Muscle of leg (tissue), 11 donors: ENCODE measurements around the gene STK32C. TPM values are rescaled to one million over a fixed set of nuclear protein-coding genes. Genes with fewer than 3 reads are reported as not detected.

Source experiments
- DNase-seq: peaks from one replicate; pipeline ENCODE4 v3.0.0; 2013
- H3K27ac ChIP-seq: one replicate; pipeline ENCODE4 v1.5.1; 2013; ENCODE audit warnings: mild to moderate bottlenecking, low read length, control low read depth
- H3K27me3 ChIP-seq: one replicate; pipeline ENCODE4 v1.6.1; 2013; ENCODE audit warnings: low read length; ENCODE audit not compliant: control insufficient read depth, insufficient read depth
- H3K36me3 ChIP-seq: one replicate; pipeline ENCODE4 v1.6.1; 2013; ENCODE audit warnings: low read length; ENCODE audit not compliant: control insufficient read depth, insufficient read depth
- H3K4me1 ChIP-seq: one replicate; pipeline ENCODE4 v1.6.1; 2013; ENCODE audit warnings: low read length; ENCODE audit not compliant: control insufficient read depth, insufficient read depth
- H3K4me3 ChIP-seq: one replicate; pipeline ENCODE4 v1.5.1; 2013; ENCODE audit warnings: low read length, control low read depth
- H3K9me3 ChIP-seq: replicated peaks from 2 replicates; pipeline ENCODE4 v1.6.1; 2013; ENCODE audit warnings: low read depth, low read length; ENCODE audit not compliant: control insufficient read depth
- WGBS: methylation state at CpG from one replicate; pipeline ENCODE4 v1.1.5; 2013; ENCODE audit warnings: missing lambda C conversion rate; ENCODE audit not compliant: insufficient coverage; 5-methylcytosine and 5-hydroxymethylcytosine counted together
- polyA plus RNA-seq, 8 donors: library from polyadenylated mRNA; unstranded; fragments of 120-200 nt; gene quantifications; one replicate each; pipeline versions ENCODE4 v1.2.1 to v1.2.3, GENCODE V29; 2013; ENCODE audit warnings: inconsistent platforms in 1 of 8, low replicate concordance in 1 of 8; ENCODE audit not compliant: insufficient read length in 8 of 8, insufficient read depth in 1 of 8
- total RNA-seq: library from RNA; stranded (reverse); fragments of 120-200 nt; gene quantifications from one replicate; pipeline ENCODE4 v1.2.4, GENCODE V29; 2013

STK32C gene
- total and polyA plus RNA-seq, 9 donors, result 9.4 to 14.7 (median 12.0) TPM

DNA sequence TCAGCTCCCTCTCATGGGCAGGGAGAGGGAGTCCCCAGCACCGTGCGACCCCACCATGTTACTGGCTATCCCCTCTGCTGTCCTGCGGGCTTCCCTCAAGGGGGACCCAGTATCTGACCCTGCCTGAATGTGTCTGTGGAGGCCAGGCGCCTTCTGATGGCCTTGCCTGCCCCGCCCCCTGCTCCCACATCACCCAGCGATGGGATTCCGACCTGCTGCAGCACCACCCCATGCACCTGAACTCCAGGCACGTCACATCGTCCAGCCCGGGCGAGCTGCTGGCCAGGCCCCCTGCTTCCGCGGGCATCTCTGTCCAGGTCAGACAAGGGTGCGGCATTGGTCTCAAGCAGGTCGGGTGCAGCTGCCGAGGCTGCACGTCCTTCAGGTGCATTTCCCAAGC, 43.2 kb upstream of the STK32C start:
- H3K27me3 ChIP-seq, result no peaks in the 10 kb centered on the region
- 91% methylated on average over 15 of the region's 17 CpGs for WGBS
- no peak overlapping the region for H3K4me3 ChIP-seq
- H3K4me1 ChIP-seq, result no peaks in the 10 kb centered on the region
- DNase-seq, result no peak
- peaks cover 30% of the 10 kb centered on the region for H3K36me3 ChIP-seq
- H3K9me3 ChIP-seq, result no peaks in the 10 kb centered on the region
- no peak overlapping the region for H3K27ac ChIP-seq

DNA sequence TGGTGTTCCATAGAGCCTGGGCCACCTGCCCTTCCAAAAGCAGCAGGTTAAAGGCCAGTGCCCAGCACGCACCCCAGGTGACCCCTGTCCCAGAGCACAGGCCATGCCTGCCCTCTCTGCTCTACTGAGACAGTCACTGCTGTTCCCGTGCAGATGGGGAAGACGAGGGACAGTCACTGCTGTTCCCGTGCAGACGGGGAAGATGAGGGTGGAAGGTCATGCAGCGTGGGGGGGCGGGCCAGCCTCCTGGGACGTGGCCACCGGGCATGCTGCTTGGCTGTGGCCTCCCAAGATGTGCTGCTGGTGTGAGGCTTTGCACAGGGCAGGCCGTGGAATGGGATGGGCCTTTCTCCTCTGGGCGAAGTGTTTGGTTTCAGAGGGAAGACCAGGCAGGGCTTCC, 42.6 kb upstream of the STK32C start:
- no peak for DNase-seq
- 67% methylated on average over 10 of the region's 11 CpGs for WGBS
- no peak overlapping the region for H3K27ac ChIP-seq

DNA sequence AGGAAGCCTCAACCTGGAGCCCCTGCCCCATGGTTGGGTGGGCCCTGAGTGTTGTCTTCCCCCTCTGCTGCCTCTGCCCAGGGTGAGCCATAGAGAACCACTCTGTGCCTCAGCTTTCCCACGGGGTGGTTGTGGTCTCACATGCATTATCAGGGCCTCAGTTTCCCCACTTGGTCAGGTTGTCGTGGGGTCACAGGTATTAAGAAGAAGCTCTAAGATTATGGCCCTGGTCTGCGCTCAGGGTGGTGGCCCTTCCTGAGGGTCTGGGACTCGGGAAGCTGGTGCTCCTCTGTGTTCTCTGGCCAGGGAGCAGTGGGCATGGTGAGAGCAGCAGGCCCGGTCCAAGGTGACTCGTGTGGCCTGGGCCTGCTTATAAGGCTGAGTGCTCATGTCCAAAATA, 42.0 kb upstream of the STK32C start:
- DNase-seq, result no peak
- Histone ChIP-seq H3K27me3 (no peaks in the 10 kb centered on the region), H3K4me3 (no peak overlapping the region), H3K9me3 (no peaks in the 10 kb centered on the region), H3K4me1 (no peaks in the 10 kb centered on the region), H3K27ac (no peak overlapping the region), H3K36me3 (peaks cover 38% of the 10 kb centered on the region)
- 91% methylated on average over 4 of the region's 6 CpGs for WGBS

More for the DNA sequence above, 42.6 kb upstream of the STK32C start:
- no peak overlapping the region for H3K4me3 ChIP-seq
- H3K27me3 ChIP-seq, result no peaks in the 10 kb centered on the region
- H3K4me1 ChIP-seq, result no peaks in the 10 kb centered on the region
- peaks cover 35% of the 10 kb centered on the region for H3K36me3 ChIP-seq
- H3K9me3 ChIP-seq, result no peaks in the 10 kb centered on the region

DNA sequence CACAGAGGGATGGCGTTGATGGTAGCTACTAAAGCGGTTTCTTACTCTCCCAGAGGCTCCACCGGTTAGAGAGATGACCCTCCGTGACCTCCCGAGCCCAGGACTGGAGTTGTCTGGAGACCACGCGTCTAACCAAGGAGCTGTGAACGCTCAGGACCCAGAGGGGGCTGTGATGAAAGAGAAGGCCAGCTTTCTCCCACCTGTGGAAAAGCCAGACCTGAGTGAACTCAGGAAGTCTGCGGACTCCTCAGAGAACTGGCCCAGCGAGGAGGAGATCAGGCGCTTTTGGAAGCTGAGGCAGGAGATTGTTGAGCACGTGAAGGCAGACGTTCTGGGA, 40.1 kb upstream of the STK32C start:
- Histone ChIP-seq H3K36me3 (peaks cover 31% of the 10 kb centered on the region), H3K27ac (no peak overlapping the region), H3K4me1 (no peaks in the 10 kb centered on the region), H3K4me3 (no peak overlapping the region), H3K27me3 (no peaks in the 10 kb centered on the region), H3K9me3 (no peaks in the 10 kb centered on the region)
- WGBS, result 68% methylated on average over 9 of the region's 13 CpGs
- DNase-seq, result no peak

DNA sequence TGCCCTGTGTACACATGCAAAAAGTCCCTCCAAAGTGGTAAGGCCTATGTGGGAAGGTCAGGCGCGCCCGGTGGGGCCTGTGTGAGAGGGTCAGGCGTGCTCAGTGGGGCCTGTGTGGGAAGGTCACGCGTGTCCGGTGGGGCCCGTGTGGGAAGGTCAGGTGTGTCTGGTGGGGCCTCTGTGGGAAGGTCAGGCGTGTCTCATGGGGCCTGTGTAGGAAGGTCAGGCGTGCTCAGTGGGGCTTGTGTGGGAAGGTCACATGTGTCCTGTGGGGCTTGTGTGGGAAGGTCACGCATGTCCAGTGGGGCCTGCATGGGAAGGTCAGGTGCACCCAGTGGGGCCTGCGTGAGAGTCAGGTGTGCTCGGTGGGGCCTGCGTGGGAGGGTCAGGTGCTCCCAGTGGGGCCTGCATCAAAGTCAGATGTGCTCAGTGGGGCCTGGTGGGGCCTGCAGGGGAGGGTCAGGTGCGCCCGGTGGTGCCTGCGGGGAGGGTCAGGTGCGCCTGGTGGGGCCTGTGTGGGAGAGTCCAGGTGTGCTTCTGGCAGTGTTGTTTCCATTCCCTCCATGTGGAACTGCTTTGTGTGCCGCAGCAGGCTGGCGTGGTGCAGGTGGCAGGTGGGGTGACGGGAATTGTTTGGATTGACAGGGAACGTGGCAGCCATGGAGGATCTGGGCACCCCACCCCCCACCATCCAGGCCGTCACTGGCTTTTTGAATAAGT, 39.6 kb upstream of the STK32C start:
- 92% methylated on average over 18 of the region's 23 CpGs for WGBS
- H3K9me3 ChIP-seq, result no peaks in the 10 kb centered on the region
- DNase-seq, result no peak
- H3K4me3 ChIP-seq, result no peak overlapping the region
- no peak overlapping the region for H3K27ac ChIP-seq
- H3K36me3 ChIP-seq, result peaks cover 30% of the 10 kb centered on the region
- no peaks in the 10 kb centered on the region for H3K4me1 ChIP-seq
- no peaks in the 10 kb centered on the region for H3K27me3 ChIP-seq

DNA sequence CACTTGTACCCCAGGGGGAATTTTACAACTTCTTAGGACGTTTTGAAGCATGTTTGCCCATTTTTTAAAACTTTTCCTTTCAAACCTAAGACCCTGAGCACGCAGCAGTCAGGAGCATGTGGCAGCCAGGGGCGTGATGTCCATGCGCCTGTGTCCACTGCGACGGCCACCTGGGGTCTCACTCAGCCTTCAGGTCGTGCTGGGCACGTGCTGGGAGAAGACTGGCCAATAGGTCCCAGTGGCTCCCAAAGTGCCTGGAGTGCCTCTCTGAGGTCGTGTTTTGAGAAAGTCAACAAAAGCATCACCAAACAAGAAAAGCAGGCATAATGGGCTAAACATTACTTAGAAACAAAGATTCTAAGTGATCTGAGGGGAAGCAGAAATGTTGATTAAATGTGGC, 39.1 kb upstream of the STK32C start:
- 92% methylated on average over 7 of the region's 9 CpGs for WGBS
- no peaks in the 10 kb centered on the region for H3K9me3 ChIP-seq
- no peaks in the 10 kb centered on the region for H3K27me3 ChIP-seq
- peaks cover 31% of the 10 kb centered on the region for H3K36me3 ChIP-seq
- no peak for DNase-seq
- H3K4me3 ChIP-seq, result no peak overlapping the region
- no peaks in the 10 kb centered on the region for H3K4me1 ChIP-seq
- no peak overlapping the region for H3K27ac ChIP-seq

DNA sequence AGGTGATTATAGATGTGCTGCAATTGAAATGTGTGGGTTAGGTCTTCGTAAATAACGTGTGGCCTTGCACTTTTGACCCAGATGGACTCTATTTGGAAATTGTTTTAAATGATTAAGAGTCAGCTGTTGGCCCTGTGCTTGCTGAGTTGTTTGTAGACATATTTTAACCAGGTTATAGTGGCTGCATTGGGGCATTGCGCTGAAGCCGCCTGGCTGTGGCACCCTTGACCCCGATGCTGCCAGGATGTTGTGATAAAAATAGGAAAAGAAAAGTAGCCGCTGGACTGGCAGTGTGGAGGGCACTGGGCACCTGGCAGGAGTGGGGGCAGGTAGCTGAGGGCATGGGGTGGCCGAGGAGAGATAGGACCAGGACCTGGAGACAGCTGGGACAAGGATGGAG, 37.6 kb upstream of the STK32C start:
- H3K27ac ChIP-seq, result no peak overlapping the region
- H3K9me3 ChIP-seq, result no peaks in the 10 kb centered on the region
- H3K4me1 ChIP-seq, result no peaks in the 10 kb centered on the region
- H3K27me3 ChIP-seq, result no peaks in the 10 kb centered on the region
- no peak for DNase-seq
- H3K36me3 ChIP-seq, result peaks cover 33% of the 10 kb centered on the region
- WGBS, result 91% methylated on average over 7 of the region's 7 CpGs
- H3K4me3 ChIP-seq, result no peak overlapping the region

DNA sequence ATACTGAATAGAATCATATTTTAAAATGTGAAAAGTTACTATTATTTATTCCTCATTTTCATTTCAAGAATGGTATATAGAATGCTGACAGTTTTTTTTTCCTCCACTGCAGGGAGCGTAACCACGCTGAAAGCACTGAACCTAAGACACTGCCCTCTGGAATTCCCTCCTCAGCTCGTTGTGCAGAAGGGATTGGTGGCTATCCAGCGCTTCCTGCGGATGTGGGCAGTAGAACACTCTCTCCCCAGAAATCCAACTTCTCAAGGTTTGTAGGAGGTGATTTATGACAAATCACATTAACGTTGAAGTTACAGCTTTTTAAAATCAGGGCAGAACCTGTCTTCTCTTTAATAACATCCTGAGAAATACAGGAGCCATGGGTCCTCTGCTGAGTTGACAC, 36.6 kb upstream of the STK32C start:
- no peaks in the 10 kb centered on the region for H3K27me3 ChIP-seq
- no peak for DNase-seq
- no CpG with 5 or more reads among the region's 6 CpGs for WGBS
- no peaks in the 10 kb centered on the region for H3K9me3 ChIP-seq
- no peak overlapping the region for H3K27ac ChIP-seq
- H3K4me3 ChIP-seq, result no peak overlapping the region
- no peaks in the 10 kb centered on the region for H3K4me1 ChIP-seq
- peaks cover 37% of the 10 kb centered on the region for H3K36me3 ChIP-seq

DNA sequence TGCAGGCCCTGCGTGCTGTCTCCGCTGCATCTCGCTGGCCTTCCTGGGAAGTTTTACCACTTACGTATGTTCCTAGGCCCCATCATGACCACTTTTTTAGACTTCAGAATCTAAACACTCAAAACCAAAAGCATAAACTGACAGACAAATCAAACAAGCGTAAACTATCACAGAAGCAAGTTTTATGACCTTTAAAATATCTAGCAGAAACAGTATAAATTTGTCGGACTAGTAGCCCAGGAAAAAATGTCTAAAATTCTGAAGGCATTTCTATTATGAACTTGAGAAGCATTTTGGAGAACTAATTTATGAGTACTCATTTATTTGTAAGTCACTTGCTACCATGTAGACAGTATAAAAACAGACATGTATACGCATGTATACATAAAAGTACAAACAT, 34.8 kb upstream of the STK32C start:
- Histone ChIP-seq H3K27me3 (no peaks in the 10 kb centered on the region), H3K27ac (no peak overlapping the region), H3K4me1 (no peaks in the 10 kb centered on the region), H3K4me3 (no peak overlapping the region), H3K9me3 (no peaks in the 10 kb centered on the region), H3K36me3 (peaks cover 28% of the 10 kb centered on the region)
- 75% methylated on average over 4 of the region's 7 CpGs for WGBS
- no peak for DNase-seq

DNA sequence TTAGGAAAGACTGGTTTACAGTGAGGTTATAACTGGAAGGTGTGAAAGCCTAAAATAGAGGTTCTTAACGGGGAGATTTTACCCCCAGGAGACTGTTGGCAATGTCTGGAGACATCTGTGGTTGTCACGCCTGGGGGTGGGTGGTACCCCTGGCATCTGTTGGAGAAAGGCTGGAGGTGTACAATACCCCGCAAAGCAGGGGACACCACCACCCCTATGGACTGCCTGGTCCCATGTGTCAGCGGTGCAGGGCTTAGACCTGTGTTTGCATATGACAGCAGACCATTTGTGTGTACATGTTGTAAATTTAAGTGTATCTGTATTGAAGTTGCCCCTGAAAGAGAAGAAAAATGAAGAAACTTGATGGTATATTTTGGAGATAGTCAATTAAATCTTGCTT, 34.0 kb upstream of the STK32C start:
- WGBS, result 76% methylated on average over 3 of the region's 4 CpGs
- H3K27me3 ChIP-seq, result no peaks in the 10 kb centered on the region
- peaks cover 28% of the 10 kb centered on the region for H3K36me3 ChIP-seq
- no peaks in the 10 kb centered on the region for H3K9me3 ChIP-seq
- no peak overlapping the region for H3K27ac ChIP-seq
- no peak for DNase-seq
- H3K4me1 ChIP-seq, result no peaks in the 10 kb centered on the region
- no peak overlapping the region for H3K4me3 ChIP-seq

DNA sequence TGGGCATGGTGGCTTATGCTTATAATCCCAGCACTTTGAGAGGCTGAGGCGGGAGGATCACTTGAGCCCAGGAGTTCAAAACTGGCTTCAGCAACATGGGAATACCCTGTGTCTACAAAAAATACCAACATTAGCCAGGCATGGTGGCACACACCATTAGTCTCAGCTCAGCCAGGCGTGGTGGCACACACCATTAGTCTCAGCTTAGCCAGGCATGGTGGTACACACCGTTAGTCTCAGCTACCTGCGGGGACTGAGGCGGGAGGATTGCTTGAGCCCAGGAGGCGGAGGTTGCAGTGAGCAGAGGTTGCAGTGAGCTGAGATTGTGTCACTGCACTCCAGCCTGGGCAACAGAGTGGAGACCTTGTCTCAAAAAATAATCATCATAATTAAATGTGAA, 33.3 kb upstream of the STK32C start:
- H3K36me3 ChIP-seq, result peaks cover 28% of the 10 kb centered on the region

More for the DNA sequence above, 33.3 kb upstream of the STK32C start:
- no peaks in the 10 kb centered on the region for H3K9me3 ChIP-seq
- no peak overlapping the region for H3K4me3 ChIP-seq
- peaks cover 3% of the 10 kb centered on the region for H3K4me1 ChIP-seq
- no peak overlapping the region for H3K27ac ChIP-seq
- DNase-seq, result no peak
- WGBS, result 87% methylated on average over 5 of the region's 6 CpGs
- H3K27me3 ChIP-seq, result no peaks in the 10 kb centered on the region
